ENCODE data around the gene TNFRSF18. TPM values are rescaled to one million over a fixed set of nuclear protein-coding genes. Genes with fewer than 3 reads are reported as not detected.

TNFRSF18 gene
- polyA plus RNA-seq, 1 donor from 2014 or later = not detected

- H3K27ac ChIP-seq (ENCODE audit: low read length) = no peak overlapping the region
- no peaks in the 10 kb centered on the region for H3K9me2 ChIP-seq (ENCODE audit: insufficient read depth, low read length)
- no peaks in the 10 kb centered on the region for H3F3A ChIP-seq (ENCODE audit: insufficient read depth, low read length, poor library complexity, severe bottlenecking)
- H2AFZ ChIP-seq (ENCODE audit: low read depth, low read length) = no peak overlapping the region
- H3K79me2 ChIP-seq (replicated peaks; ENCODE audit: insufficient read depth, low read length) = no peaks in the 10 kb centered on the region
- H3K4me3 ChIP-seq (ENCODE audit: low read length) = peak overlapping the region; percentile 56
- peak overlapping the region; percentile 38 for H3K9ac ChIP-seq (ENCODE audit: low read length)
- no peaks in the 10 kb centered on the region for H4K20me1 ChIP-seq (ENCODE audit: insufficient read depth)
- TF ChIP-seq REST (IDR thresholded peaks at IDR 0.05; ENCODE audit: borderline replicate concordance) = no peak
- TF ChIP-seq EP300 (conservative IDR thresholded peaks at IDR 0.05; ENCODE audit: poor library complexity, severe bottlenecking) = no peak
- TF ChIP-seq TAF1 (IDR thresholded peaks at IDR 0.05; ENCODE audit: low read depth) = no peak
- no peak for TF ChIP-seq RAD21 (conservative IDR thresholded peaks at IDR 0.05)
- TF ChIP-seq SMC3 (conservative IDR thresholded peaks at IDR 0.05; ENCODE audit: poor library complexity) = no peak
- no peak for TF ChIP-seq CTCF (IDR thresholded peaks at IDR 0.05; ENCODE audit: poor library complexity, severe bottlenecking)
- no peak for TF ChIP-seq EZH2 (IDR thresholded peaks at IDR 0.05; ENCODE audit: borderline replicate concordance, insufficient read depth, low read length, poor library complexity, severe bottlenecking)
- TF ChIP-seq MXI1 (conservative IDR thresholded peaks at IDR 0.05; ENCODE audit: poor library complexity, severe bottlenecking) = no peak
- no peak for TF ChIP-seq POLR2AphosphoS5 (IDR thresholded peaks at IDR 0.05)
- peaks cover 7% of the 10 kb centered on the region for H3K27me3 ChIP-seq (ENCODE audit: insufficient read depth, low read depth, low read length)
- H3K36me3 ChIP-seq (ENCODE audit: insufficient read depth, low read length) = no peaks in the 10 kb centered on the region
- no peaks in the 10 kb centered on the region for H3K9me3 ChIP-seq (ENCODE audit: low read length)
- H3K4me2 ChIP-seq (ENCODE audit: low read length) = no peak overlapping the region
These were observed 6.2 kb downstream of the TNFRSF18 start for GRCh38 chr1:1199961-1200875.

GRCh38 chr1:1199141-1199960 lies 7.0 kb downstream of the TNFRSF18 start:
- Histone ChIP-seq H3K79me2 (replicated peaks; ENCODE audit: insufficient read depth, low read length) (no peaks in the 10 kb centered on the region), H3F3A (ENCODE audit: insufficient read depth, low read length, poor library complexity, severe bottlenecking) (no peaks in the 10 kb centered on the region), H3K4me3 (ENCODE audit: low read length) (no peak overlapping the region), H3K27ac (ENCODE audit: low read length) (no peak overlapping the region), H3K36me3 (ENCODE audit: insufficient read depth, low read length) (no peaks in the 10 kb centered on the region), H2AFZ (ENCODE audit: low read depth, low read length) (no peak overlapping the region), H3K9me2 (ENCODE audit: insufficient read depth, low read length) (no peaks in the 10 kb centered on the region), H3K4me2 (ENCODE audit: low read length) (no peak overlapping the region), H3K27me3 (ENCODE audit: insufficient read depth, low read depth, low read length) (peaks cover 7% of the 10 kb centered on the region), H3K9ac (ENCODE audit: low read length) (no peak overlapping the region), H3K9me3 (ENCODE audit: low read length) (no peaks in the 10 kb centered on the region), H4K20me1 (ENCODE audit: insufficient read depth) (no peaks in the 10 kb centered on the region)
- TF ChIP-seq RAD21 (conservative IDR thresholded peaks at IDR 0.05) (no peak), TAF1 (IDR thresholded peaks at IDR 0.05; ENCODE audit: low read depth) (no peak), MXI1 (conservative IDR thresholded peaks at IDR 0.05; ENCODE audit: poor library complexity, severe bottlenecking) (no peak), REST (IDR thresholded peaks at IDR 0.05; ENCODE audit: borderline replicate concordance) (no peak), EZH2 (IDR thresholded peaks at IDR 0.05; ENCODE audit: borderline replicate concordance, insufficient read depth, low read length, poor library complexity, severe bottlenecking) (no peak), CTCF (IDR thresholded peaks at IDR 0.05; ENCODE audit: poor library complexity, severe bottlenecking) (no peak), EP300 (conservative IDR thresholded peaks at IDR 0.05; ENCODE audit: poor library complexity, severe bottlenecking) (no peak), POLR2AphosphoS5 (IDR thresholded peaks at IDR 0.05) (no peak), SMC3 (conservative IDR thresholded peaks at IDR 0.05; ENCODE audit: poor library complexity) (no peak)

Measured in neural cell (in vitro differentiated cells).